A375 (cell line): ENCODE results near the gene SALL2. TPM values are rescaled to one million over a fixed set of nuclear protein-coding genes. Genes with fewer than 3 reads are reported as not detected.

Source experiments
- total RNA-seq: library from RNA; depleted of rRNA; stranded (reverse); fragments of >200 nt; shearing (Covaris generic); gene quantifications from 2 replicates; pipeline ENCODE4 v1.2.3, GENCODE V29; 2014; rRNA removed

SALL2 gene
- total RNA-seq, result 1.6 and 3.2 TPM in 2 replicates

DNA sequence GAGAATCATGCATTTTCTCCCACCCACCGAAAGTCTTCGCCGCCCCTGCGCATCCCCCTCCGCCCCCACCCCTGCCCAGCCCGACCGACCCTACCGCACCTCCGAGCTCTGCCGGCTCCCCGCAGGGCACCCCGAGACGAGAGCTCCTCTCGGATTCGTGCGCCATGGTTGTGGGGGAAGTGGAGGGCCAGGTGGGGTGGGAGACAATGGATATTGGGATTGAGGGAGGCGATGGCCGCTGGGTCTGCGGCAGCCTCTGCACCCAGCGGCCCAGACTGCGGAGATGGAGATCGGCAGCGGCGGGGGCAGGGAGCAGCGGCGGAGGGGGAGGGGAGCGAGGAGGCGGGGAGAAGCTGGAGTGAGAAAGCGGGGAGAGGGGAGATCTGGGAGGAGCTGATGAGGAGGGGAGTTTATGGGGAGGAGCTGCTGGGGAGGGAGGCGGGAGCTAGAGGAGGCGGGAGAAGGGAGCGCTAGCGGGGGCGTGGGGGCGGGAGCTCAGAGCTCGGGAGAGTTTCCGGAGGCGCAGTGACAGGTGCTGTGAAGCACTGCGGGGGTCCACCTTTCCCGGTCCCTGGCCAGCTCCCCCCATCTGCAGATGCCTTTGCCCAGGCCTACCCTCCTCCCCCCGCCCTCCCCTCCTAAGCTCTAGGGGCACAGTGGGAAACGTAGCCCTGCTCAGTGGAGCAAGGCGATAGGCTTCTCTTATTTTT is at the start of gene SALL2:
Gene SALL2 (minus strand): TSS at position 385 of the 710 bp plus-strand sequence. CDS start 219 bp downstream, at position 166.

GRCh38 chr14:21510735-21511657 is 15.2 kb downstream of the SALL2 start, which contains the start of gene METTL3:
METTL3 (minus strand) TSS chr14:21511340; CDS start chr14:21511223, 117 bp downstream.

GRCh38 chr14:21476925-21477681 is 49.0 kb downstream of the SALL2 start, which contains the start of the genes RAB2B and TOX4:
RAB2B (minus strand) TSS chr14:21476959; CDS start chr14:21476872, 87 bp downstream.
TOX4 (plus strand) TSS chr14:21477195; CDS start chr14:21477279, 84 bp downstream.

Other genes starting within 250 kb of the SALL2 start
- not detected in 2 replicates for gene RPGRIP1, start 246.3 kb downstream of the SALL2 start, total RNA-seq
- 104 and 106 TPM in 2 replicates for gene SUPT16H, start 142.3 kb downstream of the SALL2 start, total RNA-seq
- 39.9 and 45.0 TPM in 2 replicates for gene CHD8, start 70.2 kb downstream of the SALL2 start, total RNA-seq
- gene RAB2B, start 49.4 kb downstream of the SALL2 start, total RNA-seq, result 12.0 and 17.1 TPM in 2 replicates
- 18.4 and 44.4 TPM in 2 replicates for gene TOX4, start 49.2 kb downstream of the SALL2 start, total RNA-seq
- gene METTL3, start 15.0 kb downstream of the SALL2 start, total RNA-seq, result 52.6 and 55.3 TPM in 2 replicates
- not detected in 2 replicates for gene OR10G3, start 53.7 kb upstream of the SALL2 start, total RNA-seq
- not detected in 2 replicates for gene OR10G2, start 108.6 kb upstream of the SALL2 start, total RNA-seq
- gene OR4E2, start 127.5 kb upstream of the SALL2 start, total RNA-seq, result not detected in 2 replicates
- not detected in 2 replicates for gene OR4E1, start 147.5 kb upstream of the SALL2 start, total RNA-seq